ENCODE results near the gene CACNA1S.

Gene CACNA1S

DNA sequence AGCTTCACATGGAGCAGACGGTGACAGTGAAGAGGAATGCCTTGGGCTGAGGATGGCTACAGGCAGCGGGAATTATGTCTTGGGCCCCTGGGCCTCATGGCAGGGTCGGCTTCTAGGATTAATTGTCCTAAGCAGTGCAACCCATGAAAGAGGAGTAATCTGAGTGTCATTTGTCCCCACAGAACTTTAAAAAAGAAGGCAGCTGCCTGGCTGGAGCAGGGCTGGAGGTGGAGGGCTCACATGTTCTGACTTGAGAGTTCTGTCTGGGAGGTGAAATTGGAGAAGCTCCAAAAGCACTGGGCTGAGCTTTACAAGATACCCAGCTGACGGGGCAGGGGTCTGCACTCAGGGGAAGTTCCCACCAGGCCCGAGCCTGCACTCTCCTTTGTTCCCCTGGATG lies 22.6 kb downstream of the CACNA1S start:
- no peak for DNase-seq (ENCODE audit: low read depth)
- no peak overlapping the region for H3K4me3 ChIP-seq (ENCODE audit: low read depth, low read length)
- TF ChIP-seq, protein P1, sequence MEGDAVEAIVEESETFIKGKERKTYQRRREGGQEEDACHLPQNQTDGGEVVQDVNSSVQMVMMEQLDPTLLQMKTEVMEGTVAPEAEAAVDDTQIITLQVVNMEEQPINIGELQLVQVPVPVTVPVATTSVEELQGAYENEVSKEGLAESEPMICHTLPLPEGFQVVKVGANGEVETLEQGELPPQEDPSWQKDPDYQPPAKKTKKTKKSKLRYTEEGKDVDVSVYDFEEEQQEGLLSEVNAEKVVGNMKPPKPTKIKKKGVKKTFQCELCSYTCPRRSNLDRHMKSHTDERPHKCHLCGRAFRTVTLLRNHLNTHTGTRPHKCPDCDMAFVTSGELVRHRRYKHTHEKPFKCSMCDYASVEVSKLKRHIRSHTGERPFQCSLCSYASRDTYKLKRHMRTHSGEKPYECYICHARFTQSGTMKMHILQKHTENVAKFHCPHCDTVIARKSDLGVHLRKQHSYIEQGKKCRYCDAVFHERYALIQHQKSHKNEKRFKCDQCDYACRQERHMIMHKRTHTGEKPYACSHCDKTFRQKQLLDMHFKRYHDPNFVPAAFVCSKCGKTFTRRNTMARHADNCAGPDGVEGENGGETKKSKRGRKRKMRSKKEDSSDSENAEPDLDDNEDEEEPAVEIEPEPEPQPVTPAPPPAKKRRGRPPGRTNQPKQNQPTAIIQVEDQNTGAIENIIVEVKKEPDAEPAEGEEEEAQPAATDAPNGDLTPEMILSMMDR (IDR thresholded peaks at IDR 0.05; ENCODE audit: low read depth, low read length, missing control alignments), result no peak

GRCh38 chr1:201088901-201089525 lies 23.2 kb downstream of the CACNA1S start:
- TF ChIP-seq, protein P1 (IDR thresholded peaks at IDR 0.05; ENCODE audit: low read depth, low read length, missing control alignments), result no peak
- DNase-seq (ENCODE audit: low read depth), result no peak
- H3K4me3 ChIP-seq (ENCODE audit: low read depth, low read length), result no peak overlapping the region

- DNase-seq (ENCODE audit: low read depth), result no peak
- H3K4me3 ChIP-seq (ENCODE audit: low read depth, low read length), result no peak overlapping the region
- TF ChIP-seq, protein P1 (IDR thresholded peaks at IDR 0.05; ENCODE audit: low read depth, low read length, missing control alignments), result no peak
These were observed 23.8 kb downstream of the CACNA1S start for GRCh38 chr1:201088395-201088794.

DNA sequence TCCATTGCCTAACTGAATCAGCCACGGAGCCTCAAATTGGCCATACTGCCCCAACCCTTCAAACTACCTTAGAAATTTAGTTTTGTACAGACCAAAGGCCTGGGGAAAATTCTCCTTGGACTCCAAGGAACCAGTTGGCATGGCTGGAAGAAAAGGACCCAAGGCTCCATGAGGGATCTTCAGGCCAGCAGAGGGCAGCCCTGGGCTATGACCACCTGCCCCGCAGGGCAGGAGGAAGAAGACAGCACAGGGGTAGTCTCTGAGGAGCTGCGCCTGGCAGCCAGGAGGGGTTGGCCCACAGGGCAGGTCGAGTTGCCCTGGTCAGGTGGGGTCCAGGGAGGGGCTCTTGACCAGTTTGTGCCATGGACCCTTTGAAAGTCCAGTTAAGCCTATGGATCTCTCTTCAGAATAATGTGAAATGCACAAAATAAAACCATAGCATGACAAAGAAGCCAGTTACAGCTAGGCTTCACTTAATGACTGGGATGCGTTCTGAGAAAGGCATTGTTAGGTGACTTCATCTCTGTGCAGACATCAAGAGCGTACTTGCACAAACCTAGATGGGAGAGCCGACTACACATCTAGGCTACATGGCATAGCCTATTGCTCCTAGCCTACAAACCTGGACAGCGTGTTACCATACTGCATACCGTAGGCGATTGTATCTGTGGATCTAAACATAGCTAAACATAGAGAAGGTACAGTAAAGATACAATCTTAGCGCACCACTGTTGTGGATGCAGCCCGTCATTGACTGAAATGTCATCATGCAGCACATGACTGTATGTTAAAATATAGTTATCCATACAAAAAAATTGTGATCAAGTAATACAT lies 26.1 kb downstream of the CACNA1S start:
- TF ChIP-seq, protein P1 (IDR thresholded peaks at IDR 0.05; ENCODE audit: low read depth, low read length, missing control alignments), result peak; percentile 65
- no peak for DNase-seq (ENCODE audit: low read depth)
- no peak overlapping the region for H3K4me3 ChIP-seq (ENCODE audit: low read depth, low read length)

- TF ChIP-seq, protein P1 (IDR thresholded peaks at IDR 0.05; ENCODE audit: low read depth, low read length, missing control alignments), result no peak
- DNase-seq (ENCODE audit: low read depth), result no peak
- H3K4me3 ChIP-seq (ENCODE audit: low read depth, low read length), result no peak overlapping the region
These were observed 27.9 kb downstream of the CACNA1S start for GRCh38 chr1:201084295-201084694.

DNA sequence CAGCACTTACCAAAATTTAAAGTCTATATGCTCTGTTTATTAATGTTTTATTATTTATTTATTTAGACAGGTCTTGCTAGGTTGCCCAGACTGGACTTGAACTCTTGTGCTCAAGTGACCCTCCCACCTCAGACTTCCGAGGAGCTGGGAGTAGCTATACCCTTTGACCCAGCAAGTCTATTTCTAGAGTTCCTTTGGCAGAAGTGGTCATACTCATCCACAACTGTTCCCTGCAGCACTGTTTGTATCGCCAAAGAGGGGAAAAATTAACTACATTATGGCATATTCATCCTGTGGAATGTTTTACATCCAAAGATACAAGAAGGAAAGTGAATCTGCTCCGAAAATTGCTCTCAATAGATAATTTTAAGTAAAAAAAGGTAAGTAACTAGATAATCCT lies 28.5 kb downstream of the CACNA1S start:
- TF ChIP-seq, protein P1 (IDR thresholded peaks at IDR 0.05; ENCODE audit: low read depth, low read length, missing control alignments), result no peak
- H3K4me3 ChIP-seq (ENCODE audit: low read depth, low read length), result no peak overlapping the region
- DNase-seq (ENCODE audit: low read depth), result no peak

Data from GM12864 (cell line).